ENCODE data around the gene NAT10. TPM values are rescaled to one million over a fixed set of nuclear protein-coding genes. Genes with fewer than 3 reads are reported as not detected.

NAT10 gene
- total RNA-seq, 1 experiment from 2014 or later, result 103 TPM

- Histone ChIP-seq H3K56ac (ENCODE audit: insufficient read length, low read depth, low read length) (no peak overlapping the region), H2BK5ac (ENCODE audit: insufficient read length, low read length) (no peak overlapping the region), H3K27me3 (ENCODE audit: insufficient read depth, low read length) (no peaks in the 10 kb centered on the region; the same call in 1 of the 2 replicates), H4K20me1 (ENCODE audit: control insufficient read depth, insufficient read depth, insufficient read length) (no peaks in the 10 kb centered on the region), H3K27ac (ENCODE audit: insufficient read length, low read depth, low read length) (no peak overlapping the region), H3K14ac (ENCODE audit: insufficient read depth, low read length) (no peak overlapping the region), H2BK20ac (ENCODE audit: low read depth, low read length, poor library complexity, severe bottlenecking) (no peak overlapping the region), H3K23me2 (ENCODE audit: insufficient read length, low read depth, low read length, poor library complexity, severe bottlenecking) (no peaks in the 10 kb centered on the region), H3K23ac (ENCODE audit: insufficient read length, low read depth, low read length) (no peak overlapping the region), H3K79me1 (ENCODE audit: insufficient read depth, low read depth, low read length, poor library complexity, severe bottlenecking) (no peaks in the 10 kb centered on the region), H2AFZ (ENCODE audit: low read length) (no peak overlapping the region), H3K9ac (ENCODE audit: extremely low read depth, insufficient read length, low read length) (no peak overlapping the region), H3K18ac (ENCODE audit: insufficient read length, low read depth, low read length) (no peak overlapping the region), H2BK15ac (ENCODE audit: low read depth, low read length) (no peak overlapping the region), H4K91ac (ENCODE audit: insufficient read length, low read depth, low read length) (no peak overlapping the region), H2BK120ac (ENCODE audit: low read depth, low read length, poor library complexity, severe bottlenecking) (no peak overlapping the region), H4K5ac (ENCODE audit: insufficient read length, low read depth, low read length) (no peak overlapping the region), H3K79me2 (ENCODE audit: insufficient read depth, low read length) (no peaks in the 10 kb centered on the region), H2AK5ac (ENCODE audit: insufficient read length, low read length) (no peak overlapping the region), H3T11ph (ENCODE audit: low read length) (no peak overlapping the region), H3K4ac (ENCODE audit: low read depth, low read length) (no peak overlapping the region), H3K9me3 (ENCODE audit: control insufficient read depth, low read depth, low read length) (no peaks in the 10 kb centered on the region), H3K4me2 (ENCODE audit: insufficient read depth, insufficient read length, low read length) (no peak overlapping the region), H2BK12ac (ENCODE audit: insufficient read length, low read depth, low read length) (no peak overlapping the region), H3K4me1 (ENCODE audit: insufficient read depth, low read length) (no peaks in the 10 kb centered on the region), H4K8ac (replicated peaks; ENCODE audit: insufficient read length, low read depth, low read length) (no peak overlapping the region)
- no CpG with 5 or more reads among the region's 10 CpGs for WGBS (ENCODE audit: extremely low coverage, insufficient read length, low lambda C conversion rate)
- TF ChIP-seq, protein P1, sequence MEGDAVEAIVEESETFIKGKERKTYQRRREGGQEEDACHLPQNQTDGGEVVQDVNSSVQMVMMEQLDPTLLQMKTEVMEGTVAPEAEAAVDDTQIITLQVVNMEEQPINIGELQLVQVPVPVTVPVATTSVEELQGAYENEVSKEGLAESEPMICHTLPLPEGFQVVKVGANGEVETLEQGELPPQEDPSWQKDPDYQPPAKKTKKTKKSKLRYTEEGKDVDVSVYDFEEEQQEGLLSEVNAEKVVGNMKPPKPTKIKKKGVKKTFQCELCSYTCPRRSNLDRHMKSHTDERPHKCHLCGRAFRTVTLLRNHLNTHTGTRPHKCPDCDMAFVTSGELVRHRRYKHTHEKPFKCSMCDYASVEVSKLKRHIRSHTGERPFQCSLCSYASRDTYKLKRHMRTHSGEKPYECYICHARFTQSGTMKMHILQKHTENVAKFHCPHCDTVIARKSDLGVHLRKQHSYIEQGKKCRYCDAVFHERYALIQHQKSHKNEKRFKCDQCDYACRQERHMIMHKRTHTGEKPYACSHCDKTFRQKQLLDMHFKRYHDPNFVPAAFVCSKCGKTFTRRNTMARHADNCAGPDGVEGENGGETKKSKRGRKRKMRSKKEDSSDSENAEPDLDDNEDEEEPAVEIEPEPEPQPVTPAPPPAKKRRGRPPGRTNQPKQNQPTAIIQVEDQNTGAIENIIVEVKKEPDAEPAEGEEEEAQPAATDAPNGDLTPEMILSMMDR (conservative IDR thresholded peaks at IDR 0.05), result no peak
- H3K27ac Mint-ChIP-seq, result no peak overlapping the region; a peak in 1 of 7 replicates
- H3K27me3 Mint-ChIP-seq (ENCODE audit: low read depth), result peaks cover 2% of the 10 kb centered on the region
- no peak for DNase-seq
- no peaks in the 10 kb centered on the region for H3K36me3 Mint-ChIP-seq (ENCODE audit: insufficient read depth in 1 of 3, low read depth in 3 of 3)
- no peaks in the 10 kb centered on the region for H3K9me3 Mint-ChIP-seq
- H3K4me1 Mint-ChIP-seq, result peaks cover 6 to 10% of the 10 kb centered on the region in 2 experiments
- H3K4me3 Mint-ChIP-seq, result no peak overlapping the region
Measured at GRCh38 chr11:34178209-34178821, 72.9 kb downstream of the NAT10 start.

Measured in H9 (cell line).